CD4-positive, CD25-positive, alpha-beta regulatory T cell (primary cell): Measurements from ENCODE around the gene APLNR. TPM values are rescaled to one million over a fixed set of nuclear protein-coding genes. Genes with fewer than 3 reads are reported as not detected.
A peak's percentile ranks its signal among the peaks of the same experiment; 100 is the strongest.

Experiments used
- ATAC-seq, 2 donors: fragments of 150-1000 bp; cut with Tn5 transposase; one replicate each; pipeline ENCODE4 v1.10.0; 2021; ENCODE audit warnings: low read depth in 2 of 2, moderate number of reproducible peaks in 2 of 2, moderate library complexity in 1 of 2
- DNase-seq, 3 donors: peaks; one replicate each; pipeline versions ENCODE4 v3.0.0 to v3.0.0-alpha.2; 2012 to 2022; ENCODE audit warnings: mixed read lengths in 1 of 3
- H3K27ac ChIP-seq: one replicate; pipeline ENCODE4 v1.7.0; 2013; ENCODE audit warnings: mild to moderate bottlenecking, low read length; ENCODE audit not compliant: insufficient read depth, poor library complexity, severe bottlenecking
- H3K27me3 ChIP-seq: one replicate; pipeline ENCODE4 v1.7.0; 2013; ENCODE audit warnings: low read length; ENCODE audit not compliant: control insufficient read depth, insufficient read depth
- H3K36me3 ChIP-seq: one replicate; pipeline ENCODE4 v1.7.0; 2013; ENCODE audit warnings: mild to moderate bottlenecking, low read length, moderate library complexity; ENCODE audit not compliant: control insufficient read depth, insufficient read depth
- H3K4me1 ChIP-seq: 2 replicates; pipeline ENCODE4 v1.7.0; 2013; ENCODE audit warnings: mild to moderate bottlenecking, low read length; ENCODE audit not compliant: insufficient read depth, control insufficient read depth, poor library complexity, severe bottlenecking
- H3K4me3 ChIP-seq: one replicate; pipeline ENCODE4 v1.7.0; 2013; ENCODE audit warnings: low read depth, mild to moderate bottlenecking, low read length, moderate library complexity
- H3K9me3 ChIP-seq, 2 experiments: 1 replicate in 1 of 2; 2 replicates in 1 of 2; pipeline ENCODE4 v1.7.0; 2013; ENCODE audit warnings: low read length in 2 of 2, mild to moderate bottlenecking in 1 of 2, moderate library complexity in 1 of 2; ENCODE audit not compliant: control insufficient read depth in 2 of 2
- H3K27ac Mint-ChIP-seq, 3 donors: one replicate each; pipeline ENCODE4 v1.8.0; 2020 to 2022; ENCODE audit warnings: mild to moderate bottlenecking in 3 of 3, mixed read lengths in 3 of 3, moderate library complexity in 2 of 3
- H3K27me3 Mint-ChIP-seq: one replicate; pipeline ENCODE4 v1.8.0; 2022; ENCODE audit warnings: mild to moderate bottlenecking, mixed read lengths
- H3K36me3 Mint-ChIP-seq: one replicate; pipeline ENCODE4 v1.8.0; 2020; ENCODE audit warnings: mixed read lengths
- H3K4me1 Mint-ChIP-seq, 4 donors: one replicate each; pipeline ENCODE4 v1.8.0; 2020 to 2022; ENCODE audit warnings: mixed read lengths in 4 of 4, mild to moderate bottlenecking in 1 of 4
- H3K4me3 Mint-ChIP-seq, 4 donors: one replicate each; pipeline ENCODE4 v1.8.0; 2020 to 2022; ENCODE audit warnings: mild to moderate bottlenecking in 4 of 4, mixed read lengths in 4 of 4, moderate library complexity in 3 of 4
- H3K9me3 Mint-ChIP-seq, 7 donors: one replicate each; pipeline ENCODE4 v1.8.0; 2020 to 2022; ENCODE audit warnings: mixed read lengths in 7 of 7, mild to moderate bottlenecking in 3 of 7, moderate library complexity in 2 of 7
- polyA plus RNA-seq, 4 donors: library from polyadenylated mRNA; unstranded; fragments of 300-500 nt; fragmentation: Illumina TruSeq; gene quantifications; one replicate each; pipeline ENCODE4 v1.2.3, GENCODE V29; 2021
- total RNA-seq: library from RNA; stranded (reverse); gene quantifications from one replicate; pipeline ENCODE4 v1.2.3, GENCODE V29; 2022

The APLNR gene
- total and polyA plus RNA-seq, 5 donors from 2014 or later = not detected

DNA sequence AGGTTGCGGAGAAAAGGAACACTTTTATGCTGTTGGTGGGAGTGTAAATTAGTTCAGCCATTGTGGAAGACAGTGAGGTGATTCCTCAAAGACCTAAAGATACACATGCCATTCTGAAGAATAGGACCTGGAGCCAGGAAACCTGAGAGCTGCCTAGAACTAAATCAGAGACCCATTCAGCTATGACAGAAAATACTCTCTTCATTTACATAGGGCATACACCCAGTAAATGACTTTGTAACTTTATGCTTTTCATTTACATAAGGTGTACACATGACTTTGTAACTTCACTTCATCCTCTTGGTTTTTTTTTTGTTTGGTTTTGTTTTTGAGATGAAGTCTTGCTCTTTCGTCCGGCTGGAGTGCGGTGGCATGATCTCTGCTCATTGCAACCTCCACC, 25.1 kb upstream of the APLNR start:
- no peaks in the 10 kb centered on the region for H3K4me1 ChIP-seq
- no peak overlapping the region for H3K27ac ChIP-seq
- DNase-seq (no peak), ATAC-seq (no peak)
- H3K4me3 ChIP-seq = no peak overlapping the region
- H3K27me3 ChIP-seq = peaks cover 6% of the 10 kb centered on the region
- peaks cover 22% of the 10 kb centered on the region for H3K27me3 Mint-ChIP-seq
- H3K4me3 Mint-ChIP-seq = no peak overlapping the region
- no peak overlapping the region for H3K27ac Mint-ChIP-seq
- H3K36me3 Mint-ChIP-seq = no peaks in the 10 kb centered on the region
- peaks cover 0 to 2% (median 0%) of the 10 kb centered on the region in 4 donors for H3K4me1 Mint-ChIP-seq
- peaks cover 0 to 6% (median 3%) of the 10 kb centered on the region in 7 donors for H3K9me3 Mint-ChIP-seq
- no peaks in the 10 kb centered on the region for H3K36me3 ChIP-seq
- H3K9me3 ChIP-seq = peaks cover 3 to 7% of the 10 kb centered on the region in 2 experiments

DNA sequence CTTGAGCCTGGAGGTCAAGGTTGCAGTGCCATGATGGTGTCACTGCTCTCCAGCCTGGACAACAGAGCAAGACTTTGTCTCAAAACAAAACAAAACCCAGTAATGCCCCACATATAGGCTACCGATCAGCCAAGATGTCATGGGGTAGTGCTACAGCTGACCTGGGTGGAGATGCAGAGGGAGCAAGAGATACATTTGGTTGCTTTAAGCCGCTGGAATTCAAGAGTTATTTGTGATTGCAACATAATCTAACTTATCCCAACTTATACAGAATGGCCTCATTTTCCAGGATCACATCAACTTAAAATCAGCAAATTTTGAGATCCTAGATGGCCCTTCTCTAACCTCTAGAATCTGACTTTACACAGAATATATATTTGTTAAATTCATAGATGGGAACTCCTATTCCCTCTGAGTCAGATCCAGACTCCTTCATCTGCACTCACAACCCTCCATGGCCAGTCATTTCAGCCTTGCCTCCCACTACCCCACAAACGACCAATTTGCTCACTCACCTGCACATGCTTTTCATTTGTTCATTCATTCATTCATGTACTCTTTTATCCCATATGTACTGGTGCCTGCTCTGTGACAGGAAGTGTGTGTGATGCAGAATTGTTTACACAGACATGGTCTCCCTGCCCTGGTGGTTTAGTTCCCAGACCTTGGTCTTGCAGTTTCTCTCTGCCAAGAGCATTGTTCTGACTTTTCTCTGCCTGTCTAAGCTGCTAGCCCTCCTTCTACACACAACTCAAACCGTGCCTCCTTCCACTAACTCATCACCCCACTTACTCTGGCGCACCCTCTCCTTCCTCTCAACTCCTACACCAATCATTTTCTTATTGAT, 24.1 kb upstream of the APLNR start:
- peaks cover 8% of the 10 kb centered on the region for H3K27me3 ChIP-seq
- H3K9me3 ChIP-seq = peaks cover 3 to 4% of the 10 kb centered on the region in 2 experiments
- DNase-seq (no peak), ATAC-seq (no peak)
- peaks cover 0 to 8% (median 4%) of the 10 kb centered on the region in 7 donors for H3K9me3 Mint-ChIP-seq
- peaks cover 28% of the 10 kb centered on the region for H3K27me3 Mint-ChIP-seq
- no peaks in the 10 kb centered on the region for H3K36me3 Mint-ChIP-seq
- H3K4me3 Mint-ChIP-seq = peak overlapping the region in 1 of 4 donors; percentile 47
- H3K27ac Mint-ChIP-seq = peak overlapping the region in 1 of 3 donors; percentile 57
- H3K4me3 ChIP-seq = no peak overlapping the region
- no peaks in the 10 kb centered on the region for H3K4me1 ChIP-seq
- H3K36me3 ChIP-seq = no peaks in the 10 kb centered on the region
- H3K4me1 Mint-ChIP-seq = peaks cover 0 to 2% (median 0%) of the 10 kb centered on the region in 4 donors
- H3K27ac ChIP-seq = no peak overlapping the region

- ATAC-seq (no peak), DNase-seq (no peak)
- Histone ChIP-seq H3K4me1 (no peaks in the 10 kb centered on the region), H3K27ac (no peak overlapping the region), H3K36me3 (no peaks in the 10 kb centered on the region), H3K27me3 (peaks cover 15% of the 10 kb centered on the region), H3K4me3 (no peak overlapping the region), H3K9me3 (peaks cover 0 to 2% of the 10 kb centered on the region in 2 experiments)
- Mint-ChIP-seq H3K4me1 (no peaks in the 10 kb centered on the region), H3K27ac (no peak overlapping the region), H3K36me3 (no peaks in the 10 kb centered on the region), H3K27me3 (peaks cover 26% of the 10 kb centered on the region), H3K9me3 (peaks cover 0 to 10% (median 2%) of the 10 kb centered on the region in 7 donors), H3K4me3 (no peak overlapping the region)
These were observed 19.1 kb upstream of the APLNR start for GRCh38 chr11:57256119-57256518.

- H3K4me3 ChIP-seq = no peak overlapping the region
- peaks cover 0 to 10% (median 2%) of the 10 kb centered on the region in 7 donors for H3K9me3 Mint-ChIP-seq
- no peak overlapping the region for H3K4me3 Mint-ChIP-seq
- H3K27me3 Mint-ChIP-seq = peaks cover 26% of the 10 kb centered on the region
- no peak overlapping the region for H3K27ac ChIP-seq
- H3K27me3 ChIP-seq = peaks cover 15% of the 10 kb centered on the region
- H3K4me1 Mint-ChIP-seq = no peaks in the 10 kb centered on the region
- H3K36me3 ChIP-seq = no peaks in the 10 kb centered on the region
- no peak for DNase-seq
- H3K9me3 ChIP-seq = peaks cover 0 to 2% of the 10 kb centered on the region in 2 experiments
- no peaks in the 10 kb centered on the region for H3K36me3 Mint-ChIP-seq
- no peaks in the 10 kb centered on the region for H3K4me1 ChIP-seq
- H3K27ac Mint-ChIP-seq = no peak overlapping the region
- ATAC-seq = no peak
These were observed 18.6 kb upstream of the APLNR start for GRCh38 chr11:57255618-57256017.

DNA sequence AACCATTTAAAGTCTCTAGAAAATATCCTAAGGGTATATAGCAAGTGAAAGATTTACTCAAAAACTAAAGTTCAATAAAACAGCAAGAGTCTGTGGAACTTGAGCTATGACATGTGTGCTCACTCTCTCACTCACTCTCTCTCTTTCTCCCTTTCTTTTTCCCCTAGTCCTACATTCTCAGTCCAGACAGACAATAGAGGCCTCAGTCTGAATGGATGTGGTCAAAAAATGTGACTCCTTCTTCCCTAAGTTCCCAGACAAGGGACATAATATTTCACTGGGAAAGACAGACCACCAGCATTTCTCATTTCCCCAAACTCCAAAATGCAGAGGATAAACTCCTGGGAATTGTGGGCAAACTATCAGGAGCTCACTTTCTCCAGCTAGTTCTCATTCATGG, 17.6 kb upstream of the APLNR start:
- Mint-ChIP-seq H3K27me3 (peaks cover 26% of the 10 kb centered on the region), H3K9me3 (peaks cover 0 to 10% (median 2%) of the 10 kb centered on the region in 7 donors), H3K4me1 (no peaks in the 10 kb centered on the region), H3K27ac (no peak overlapping the region), H3K36me3 (no peaks in the 10 kb centered on the region), H3K4me3 (no peak overlapping the region)
- H3K36me3 ChIP-seq = no peaks in the 10 kb centered on the region
- no peak overlapping the region for H3K4me3 ChIP-seq
- H3K9me3 ChIP-seq = peaks cover 0 to 2% of the 10 kb centered on the region in 2 experiments
- H3K4me1 ChIP-seq = no peaks in the 10 kb centered on the region
- DNase-seq = no peak
- H3K27ac ChIP-seq = no peak overlapping the region
- H3K27me3 ChIP-seq = peaks cover 15% of the 10 kb centered on the region
- ATAC-seq = no peak

DNA sequence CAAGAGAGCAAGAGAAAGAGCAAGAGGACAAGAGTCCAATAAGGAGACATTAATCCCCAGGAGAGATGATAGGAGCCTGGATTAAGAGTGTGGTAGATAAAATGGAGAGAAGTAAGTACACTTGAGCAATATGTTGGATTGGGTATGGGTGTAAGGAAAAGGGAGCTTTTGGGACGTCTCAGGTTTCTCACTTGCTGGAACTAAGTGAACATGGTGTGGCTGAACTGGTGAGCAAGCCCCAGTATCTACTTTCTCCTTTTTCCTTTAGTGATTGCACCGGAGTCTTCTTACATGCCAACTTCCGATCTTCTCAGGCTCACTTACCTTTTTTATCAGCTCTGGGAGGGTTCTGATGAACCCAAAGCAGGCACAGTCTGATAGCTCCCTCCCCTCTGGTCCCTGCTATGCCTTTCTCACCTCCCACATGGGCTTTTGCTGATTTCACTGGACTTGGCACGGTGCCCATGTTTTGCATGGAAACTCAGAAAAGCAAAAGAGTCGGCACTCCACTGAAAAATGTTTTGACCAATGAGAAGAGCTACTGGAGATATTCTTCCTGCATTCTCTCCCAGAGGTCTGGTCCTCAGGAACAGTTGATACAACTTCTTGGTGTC, 14.5 kb upstream of the APLNR start:
- Mint-ChIP-seq H3K4me1 (no peaks in the 10 kb centered on the region), H3K27ac (no peak overlapping the region), H3K36me3 (no peaks in the 10 kb centered on the region), H3K4me3 (no peak overlapping the region), H3K9me3 (peaks cover 0 to 6% (median 1%) of the 10 kb centered on the region in 7 donors), H3K27me3 (peaks cover 18% of the 10 kb centered on the region)
- no peak for ATAC-seq
- no peak overlapping the region for H3K4me3 ChIP-seq
- H3K9me3 ChIP-seq = no peaks in the 10 kb centered on the region
- H3K27me3 ChIP-seq = peaks cover 7% of the 10 kb centered on the region
- H3K4me1 ChIP-seq = no peaks in the 10 kb centered on the region
- H3K36me3 ChIP-seq = no peaks in the 10 kb centered on the region
- H3K27ac ChIP-seq = no peak overlapping the region
- DNase-seq = no peak

DNA sequence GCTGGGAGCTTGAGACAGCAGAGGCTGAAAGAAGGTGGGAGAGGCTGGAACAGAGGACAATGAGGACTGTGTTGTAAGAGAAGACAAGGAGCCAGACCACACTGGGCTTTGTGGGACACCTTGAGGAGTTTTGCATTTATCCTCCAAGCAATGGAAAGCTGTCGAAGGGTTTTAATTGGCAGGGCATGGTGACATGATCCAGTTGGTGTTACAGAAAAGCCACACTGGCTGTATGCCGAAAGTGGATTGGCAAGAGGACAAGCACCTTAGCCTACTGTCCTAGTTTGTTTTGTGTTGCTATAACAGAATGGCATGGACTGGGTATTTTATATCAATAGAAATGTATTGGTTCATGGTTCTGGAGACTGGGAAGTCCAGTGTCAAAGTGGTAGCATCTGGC, 14.0 kb upstream of the APLNR start:
- Histone ChIP-seq H3K27me3 (peaks cover 7% of the 10 kb centered on the region), H3K9me3 (no peaks in the 10 kb centered on the region), H3K36me3 (no peaks in the 10 kb centered on the region), H3K27ac (no peak overlapping the region), H3K4me1 (no peaks in the 10 kb centered on the region), H3K4me3 (no peak overlapping the region)
- no peaks in the 10 kb centered on the region for H3K36me3 Mint-ChIP-seq
- H3K27ac Mint-ChIP-seq = no peak overlapping the region
- no peak overlapping the region for H3K4me3 Mint-ChIP-seq
- DNase-seq = no peak
- H3K9me3 Mint-ChIP-seq = peaks cover 0 to 4% (median under 1%) of the 10 kb centered on the region in 7 donors
- no peaks in the 10 kb centered on the region for H3K4me1 Mint-ChIP-seq
- H3K27me3 Mint-ChIP-seq = peaks cover 16% of the 10 kb centered on the region
- no peak for ATAC-seq
